ENCODE measurements around the gene MICU1.
A peak's percentile ranks its signal among the peaks of the same experiment; 100 is the strongest.

MICU1 gene

GRCh38 chr10:72379062-72379461 is 246.8 kb downstream of the MICU1 start:
- H3K4me1 Mint-ChIP-seq (ENCODE audit: low read depth): peaks cover 13% of the 10 kb centered on the region
- H3K9me3 Mint-ChIP-seq: no peaks in the 10 kb centered on the region
- H3K27ac Mint-ChIP-seq: no peak overlapping the region
- no peaks in the 10 kb centered on the region for H3K27me3 Mint-ChIP-seq (ENCODE audit: low read depth)
- H3K36me3 Mint-ChIP-seq (ENCODE audit: low read depth): no peaks in the 10 kb centered on the region
- H3K4me3 Mint-ChIP-seq: no peak overlapping the region

GRCh38 chr10:72375585-72375984 is 250.3 kb downstream of the MICU1 start:
- Mint-ChIP-seq H3K36me3 (ENCODE audit: low read depth) (peaks cover 1% of the 10 kb centered on the region), H3K27me3 (ENCODE audit: low read depth) (no peaks in the 10 kb centered on the region), H3K4me3 (no peak overlapping the region), H3K27ac (no peak overlapping the region), H3K9me3 (no peaks in the 10 kb centered on the region), H3K4me1 (ENCODE audit: low read depth) (peaks cover 15% of the 10 kb centered on the region)

GRCh38 chr10:72375173-72375572 is 250.7 kb downstream of the MICU1 start:
- no peak overlapping the region for H3K4me3 Mint-ChIP-seq
- peaks cover 19% of the 10 kb centered on the region for H3K4me1 Mint-ChIP-seq (ENCODE audit: low read depth)
- H3K27ac Mint-ChIP-seq: no peak overlapping the region
- H3K9me3 Mint-ChIP-seq: no peaks in the 10 kb centered on the region
- H3K36me3 Mint-ChIP-seq (ENCODE audit: low read depth): peaks cover 1% of the 10 kb centered on the region
- no peaks in the 10 kb centered on the region for H3K27me3 Mint-ChIP-seq (ENCODE audit: low read depth)

- Mint-ChIP-seq H3K4me3 (peak overlapping the region; percentile 40), H3K36me3 (ENCODE audit: low read depth) (peaks cover 1% of the 10 kb centered on the region), H3K9me3 (no peaks in the 10 kb centered on the region), H3K27ac (peak overlapping the region; percentile 81), H3K4me1 (ENCODE audit: low read depth) (peaks cover 22% of the 10 kb centered on the region), H3K27me3 (ENCODE audit: low read depth) (no peaks in the 10 kb centered on the region)
Measured at GRCh38 chr10:72370201-72370722, 255.6 kb downstream of the MICU1 start.

GRCh38 chr10:72367301-72367960 is 258.4 kb downstream of the MICU1 start:
- Mint-ChIP-seq H3K36me3 (ENCODE audit: low read depth) (no peaks in the 10 kb centered on the region), H3K9me3 (no peaks in the 10 kb centered on the region), H3K4me3 (no peak overlapping the region), H3K27ac (peak overlapping the region; percentile 58), H3K4me1 (ENCODE audit: low read depth) (peaks cover 32% of the 10 kb centered on the region), H3K27me3 (ENCODE audit: low read depth) (no peaks in the 10 kb centered on the region)

GRCh38 chr10:72365106-72365895 is 260.6 kb downstream of the MICU1 start:
- no peaks in the 10 kb centered on the region for H3K27me3 Mint-ChIP-seq (ENCODE audit: low read depth)
- no peaks in the 10 kb centered on the region for H3K9me3 Mint-ChIP-seq
- no peaks in the 10 kb centered on the region for H3K36me3 Mint-ChIP-seq (ENCODE audit: low read depth)
- peaks cover 27% of the 10 kb centered on the region for H3K4me1 Mint-ChIP-seq (ENCODE audit: low read depth)
- no peak overlapping the region for H3K4me3 Mint-ChIP-seq
- peak overlapping the region; percentile 22 for H3K27ac Mint-ChIP-seq

- no peaks in the 10 kb centered on the region for H3K27me3 Mint-ChIP-seq (ENCODE audit: low read depth)
- H3K27ac Mint-ChIP-seq: no peak overlapping the region
- H3K4me1 Mint-ChIP-seq (ENCODE audit: low read depth): peaks cover 21% of the 10 kb centered on the region
- H3K9me3 Mint-ChIP-seq: no peaks in the 10 kb centered on the region
- H3K36me3 Mint-ChIP-seq (ENCODE audit: low read depth): no peaks in the 10 kb centered on the region
- H3K4me3 Mint-ChIP-seq: no peak overlapping the region
Measured at GRCh38 chr10:72364239-72364777, 261.6 kb downstream of the MICU1 start.

- Mint-ChIP-seq H3K27ac (no peak overlapping the region), H3K36me3 (ENCODE audit: low read depth) (peaks cover 6% of the 10 kb centered on the region), H3K27me3 (ENCODE audit: low read depth) (no peaks in the 10 kb centered on the region), H3K4me1 (ENCODE audit: low read depth) (peaks cover 24% of the 10 kb centered on the region), H3K4me3 (no peak overlapping the region), H3K9me3 (no peaks in the 10 kb centered on the region)
Measured at GRCh38 chr10:72356987-72357386, 268.9 kb downstream of the MICU1 start.

GRCh38 chr10:72356115-72356514 is 269.8 kb downstream of the MICU1 start:
- H3K4me1 Mint-ChIP-seq (ENCODE audit: low read depth): peaks cover 29% of the 10 kb centered on the region
- H3K9me3 Mint-ChIP-seq: no peaks in the 10 kb centered on the region
- no peaks in the 10 kb centered on the region for H3K27me3 Mint-ChIP-seq (ENCODE audit: low read depth)
- H3K36me3 Mint-ChIP-seq (ENCODE audit: low read depth): peaks cover 11% of the 10 kb centered on the region
- H3K27ac Mint-ChIP-seq: no peak overlapping the region
- H3K4me3 Mint-ChIP-seq: no peak overlapping the region

- peak overlapping the region; percentile 99 for H3K4me3 Mint-ChIP-seq
- no peaks in the 10 kb centered on the region for H3K27me3 Mint-ChIP-seq (ENCODE audit: low read depth)
- peaks cover 11% of the 10 kb centered on the region for H3K36me3 Mint-ChIP-seq (ENCODE audit: low read depth)
- H3K27ac Mint-ChIP-seq: peak overlapping the region; percentile 99
- H3K9me3 Mint-ChIP-seq: no peaks in the 10 kb centered on the region
- H3K4me1 Mint-ChIP-seq (ENCODE audit: low read depth): peaks cover 29% of the 10 kb centered on the region
Measured at GRCh38 chr10:72355214-72355555, 270.7 kb downstream of the MICU1 start.

GRCh38 chr10:72354356-72355213 is 271.3 kb downstream of the MICU1 start, which contains the start of gene DNAJB12:
DNAJB12 (minus strand) TSS chr10:72354919; CDS start chr10:72354897, 22 bp downstream.
- Mint-ChIP-seq H3K27me3 (ENCODE audit: low read depth) (no peaks in the 10 kb centered on the region), H3K4me1 (ENCODE audit: low read depth) (peaks cover 31% of the 10 kb centered on the region), H3K9me3 (no peaks in the 10 kb centered on the region), H3K36me3 (ENCODE audit: low read depth) (peaks cover 13% of the 10 kb centered on the region), H3K4me3 (peak within 1 kb of the TSS; percentile 99), H3K27ac (peak within 1 kb of the TSS; percentile 99)

GRCh38 chr10:72353965-72354355 is 271.9 kb downstream of the MICU1 start:
- H3K4me1 Mint-ChIP-seq (ENCODE audit: low read depth): peaks cover 35% of the 10 kb centered on the region
- H3K27me3 Mint-ChIP-seq (ENCODE audit: low read depth): no peaks in the 10 kb centered on the region
- H3K36me3 Mint-ChIP-seq (ENCODE audit: low read depth): peaks cover 14% of the 10 kb centered on the region
- H3K27ac Mint-ChIP-seq: peak overlapping the region; percentile 99
- H3K9me3 Mint-ChIP-seq: no peaks in the 10 kb centered on the region
- H3K4me3 Mint-ChIP-seq: peak overlapping the region; percentile 99

- H3K4me1 Mint-ChIP-seq (ENCODE audit: low read depth): peaks cover 35% of the 10 kb centered on the region
- H3K27me3 Mint-ChIP-seq (ENCODE audit: low read depth): no peaks in the 10 kb centered on the region
- H3K27ac Mint-ChIP-seq: peak overlapping the region; percentile 45
- H3K9me3 Mint-ChIP-seq: no peaks in the 10 kb centered on the region
- peaks cover 16% of the 10 kb centered on the region for H3K36me3 Mint-ChIP-seq (ENCODE audit: low read depth)
- H3K4me3 Mint-ChIP-seq: peak overlapping the region; percentile 99
Measured at GRCh38 chr10:72353028-72353964, 272.6 kb downstream of the MICU1 start.
